ENCODE results near the gene RHOBTB3.
"Not testable (repeated sequence)": the region's sequence is repeated elsewhere in the genome, so short reads cannot be mapped to it uniquely, and the experiment has no call there.

The RHOBTB3 gene, protein sequence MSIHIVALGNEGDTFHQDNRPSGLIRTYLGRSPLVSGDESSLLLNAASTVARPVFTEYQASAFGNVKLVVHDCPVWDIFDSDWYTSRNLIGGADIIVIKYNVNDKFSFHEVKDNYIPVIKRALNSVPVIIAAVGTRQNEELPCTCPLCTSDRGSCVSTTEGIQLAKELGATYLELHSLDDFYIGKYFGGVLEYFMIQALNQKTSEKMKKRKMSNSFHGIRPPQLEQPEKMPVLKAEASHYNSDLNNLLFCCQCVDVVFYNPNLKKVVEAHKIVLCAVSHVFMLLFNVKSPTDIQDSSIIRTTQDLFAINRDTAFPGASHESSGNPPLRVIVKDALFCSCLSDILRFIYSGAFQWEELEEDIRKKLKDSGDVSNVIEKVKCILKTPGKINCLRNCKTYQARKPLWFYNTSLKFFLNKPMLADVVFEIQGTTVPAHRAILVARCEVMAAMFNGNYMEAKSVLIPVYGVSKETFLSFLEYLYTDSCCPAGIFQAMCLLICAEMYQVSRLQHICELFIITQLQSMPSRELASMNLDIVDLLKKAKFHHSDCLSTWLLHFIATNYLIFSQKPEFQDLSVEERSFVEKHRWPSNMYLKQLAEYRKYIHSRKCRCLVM

DNA sequence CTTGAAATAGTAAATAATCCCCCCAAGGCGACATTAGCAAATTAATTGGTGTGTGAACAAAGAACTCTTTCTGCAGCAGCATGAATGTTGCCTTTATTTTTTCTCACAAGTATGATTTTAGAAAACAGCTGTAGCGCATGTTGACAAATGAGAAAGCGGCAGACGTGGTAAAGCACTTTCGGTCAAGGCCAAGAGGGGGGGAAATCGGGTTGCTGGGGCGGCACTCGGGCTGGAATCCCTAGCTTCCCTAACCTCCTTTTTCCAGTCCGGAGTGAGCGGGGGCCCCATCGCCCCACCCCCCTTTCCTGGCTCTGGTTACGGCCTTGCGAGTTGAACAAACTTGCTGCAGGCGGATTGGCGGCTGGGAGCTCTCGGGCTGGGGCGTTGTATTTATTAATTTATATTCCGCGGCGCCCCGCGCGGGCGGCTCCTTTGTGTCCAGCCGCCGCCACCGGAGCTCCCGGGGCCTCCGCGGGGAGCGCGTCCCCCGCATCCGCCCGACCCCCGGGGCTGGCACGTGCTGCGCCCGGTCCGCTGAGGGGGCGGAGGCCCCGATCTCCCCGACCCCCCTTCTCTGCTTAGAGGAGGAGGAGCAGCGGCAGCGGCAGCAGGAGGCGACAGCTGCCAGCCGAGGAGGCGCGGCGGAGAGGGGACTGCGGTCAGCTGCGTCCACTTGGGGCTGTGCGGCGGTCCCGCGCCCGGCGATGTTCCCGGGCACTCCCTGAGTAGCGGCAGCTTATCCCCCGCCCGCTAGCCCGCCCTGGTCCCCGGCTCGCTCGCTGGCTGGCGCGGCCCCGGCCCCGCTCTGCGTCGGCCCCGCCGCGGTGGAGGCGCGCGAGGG is at the start of gene RHOBTB3:
TSS of gene RHOBTB3 (plus strand) at position 607 of the 841 bp plus-strand sequence. CDS start 347 bp downstream, outside the sequence.
- peak; percentile 94 for DNase-seq

- no peak for DNase-seq
Observed at GRCh38 chr5:95682891-95683290, 48.2 kb upstream of the RHOBTB3 start, which contains the start of gene SPATA9. TSS of gene SPATA9 (minus strand) at chr5:95682991. CDS start at chr5:95682854, 137 bp downstream.

- no peak for DNase-seq
Observed at GRCh38 chr5:95684361-95684760, 46.8 kb upstream of the RHOBTB3 start.

- peak; percentile 50 for DNase-seq
Observed at GRCh38 chr5:95686651-95687050, 44.5 kb upstream of the RHOBTB3 start.

DNA sequence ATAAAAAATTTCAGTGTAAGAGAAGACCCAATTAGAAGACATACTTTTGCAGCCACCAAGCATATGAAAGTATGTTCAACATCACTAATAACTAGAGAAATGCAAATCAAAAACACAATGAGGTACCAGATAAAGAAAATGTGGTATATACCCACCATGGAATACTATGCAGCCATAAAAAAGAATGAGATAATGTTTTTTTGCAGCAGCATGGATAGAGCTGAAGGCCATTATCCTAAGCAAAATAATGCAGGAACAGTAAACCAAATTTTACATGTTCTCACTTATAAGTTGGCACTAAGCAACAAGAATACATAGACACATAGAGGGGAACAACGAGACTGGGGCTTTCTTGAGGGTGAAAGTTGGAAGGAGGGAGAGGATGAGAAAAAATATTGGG is 41.5 kb upstream of the RHOBTB3 start:
- no peak for DNase-seq

DNA sequence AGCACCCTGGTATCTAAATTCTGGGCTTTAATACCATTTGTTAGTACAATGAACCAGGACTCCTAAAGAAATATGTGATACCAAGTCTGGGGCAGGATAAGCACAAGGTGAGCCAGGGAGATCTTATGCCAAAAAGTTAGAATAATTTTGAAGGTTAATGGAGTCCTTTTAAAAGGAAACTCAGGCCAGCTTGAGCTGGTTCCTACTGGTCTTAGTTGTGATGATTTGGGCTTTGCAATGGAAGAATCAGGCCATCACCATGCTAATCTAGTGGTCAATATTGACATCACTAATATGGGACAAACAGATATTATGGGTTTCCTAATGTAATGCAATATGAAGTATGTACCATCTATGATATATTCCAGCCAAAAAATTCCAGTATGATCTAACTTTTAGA is 40.8 kb upstream of the RHOBTB3 start:
- no peak for DNase-seq

DNA sequence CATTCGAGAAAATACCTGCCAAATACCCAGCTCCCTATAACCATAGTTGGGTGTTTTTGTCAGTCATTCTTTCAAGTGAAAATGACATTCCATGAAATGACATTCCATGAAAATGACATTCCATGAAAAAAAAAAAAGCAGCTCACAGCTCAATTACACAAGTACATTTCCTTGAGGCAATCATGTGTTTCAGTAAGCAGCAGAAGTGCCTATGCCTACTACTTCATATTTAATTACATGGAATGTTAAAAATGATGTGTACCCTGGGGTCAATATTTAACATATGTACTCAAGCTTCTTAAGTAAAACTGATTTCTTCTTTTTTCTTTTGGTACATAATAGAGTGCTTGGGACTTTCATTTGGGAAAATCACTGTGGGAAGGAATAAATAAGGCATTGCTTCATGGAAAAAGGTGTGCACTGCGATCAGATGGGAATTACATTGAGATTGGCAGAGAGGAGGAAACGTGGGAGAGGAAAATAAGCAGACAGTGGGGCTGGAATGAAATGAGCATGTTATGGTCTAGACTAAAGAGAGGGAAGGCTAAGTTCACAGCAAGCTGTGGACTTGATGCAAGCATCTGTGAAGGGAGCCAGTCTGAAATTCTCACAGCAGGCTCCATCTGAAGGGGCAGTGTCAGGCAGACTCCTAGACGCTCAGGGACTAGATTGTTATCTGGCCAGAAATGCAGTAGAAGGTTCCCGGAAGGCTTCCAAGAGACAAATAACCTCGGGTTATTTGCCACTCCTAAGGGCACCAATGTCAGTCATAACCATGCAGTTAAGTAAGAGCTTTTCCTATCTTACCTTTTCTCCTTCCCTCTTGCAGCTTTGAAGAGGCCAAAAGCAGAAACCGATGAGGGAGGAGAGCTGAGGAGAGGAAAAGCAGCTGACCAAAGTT is 33.1 kb upstream of the RHOBTB3 start:
- no peak for DNase-seq

- DNase-seq = no peak
Observed at GRCh38 chr5:95699337-95699736, 31.8 kb upstream of the RHOBTB3 start.

- DNase-seq = no peak
Observed at GRCh38 chr5:95701074-95701473, 30.1 kb upstream of the RHOBTB3 start.

DNA sequence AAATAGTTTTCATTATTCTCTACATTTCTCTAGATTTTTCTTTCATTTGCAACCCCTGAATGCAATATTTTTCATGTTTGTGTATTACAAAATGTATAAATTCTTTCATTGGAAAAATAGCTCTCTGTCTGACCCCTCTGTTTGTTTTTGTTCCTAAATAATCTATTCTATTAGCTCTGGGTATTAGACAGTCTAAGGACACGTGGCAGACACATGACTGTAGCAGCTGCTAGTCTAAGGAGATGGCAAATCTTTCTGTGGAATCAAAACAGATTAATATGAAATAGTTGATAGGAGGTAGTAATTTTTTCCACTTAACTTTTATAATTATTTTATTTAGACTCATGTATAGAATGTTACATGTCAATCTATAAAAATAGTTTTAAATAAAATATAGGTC is 27.0 kb upstream of the RHOBTB3 start:
- no peak for DNase-seq

GRCh38 chr5:95706196-95706595 is 24.9 kb upstream of the RHOBTB3 start:
- not testable (repeated sequence) for DNase-seq

DNA sequence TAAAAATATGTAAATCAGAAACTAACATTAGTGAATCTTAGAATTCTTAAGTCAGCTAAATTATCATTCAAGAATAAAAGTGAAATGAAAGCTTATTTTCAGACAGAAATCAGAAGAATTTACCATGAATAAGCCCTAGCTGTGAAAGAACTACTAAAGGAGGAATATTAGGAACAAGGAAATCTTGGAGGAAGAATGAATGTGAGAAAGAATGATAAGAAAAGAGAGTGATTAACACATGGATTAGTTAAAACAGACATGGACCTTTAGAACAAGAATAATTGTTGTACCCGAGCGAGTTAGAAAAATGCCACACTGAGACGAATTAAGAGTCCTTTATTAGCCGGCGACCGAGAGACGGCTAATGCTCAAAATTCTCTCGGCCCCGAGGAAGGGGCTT is 24.1 kb upstream of the RHOBTB3 start:
- no peak for DNase-seq

GRCh38 chr5:95707534-95708188 is 23.5 kb upstream of the RHOBTB3 start:
- not testable (repeated sequence) for DNase-seq

DNA sequence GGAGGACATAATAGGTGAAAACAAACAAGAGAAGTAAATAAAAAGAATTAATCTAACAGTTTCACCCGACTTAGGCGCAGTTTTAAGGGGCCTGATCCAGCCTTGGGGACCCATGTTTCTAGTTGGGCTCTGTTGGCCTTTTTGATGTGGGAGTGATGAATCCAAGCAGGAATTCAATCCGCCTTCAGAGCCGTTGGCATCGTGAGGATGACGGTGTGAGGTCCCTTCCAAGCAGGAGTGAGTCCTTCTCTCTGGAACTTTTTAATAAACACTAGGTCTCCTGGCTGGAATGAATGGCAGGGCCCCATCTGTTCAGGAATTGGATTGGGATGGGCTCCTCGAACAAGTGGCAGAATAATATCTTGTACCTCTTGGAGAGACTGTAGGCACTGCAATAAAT is 22.3 kb upstream of the RHOBTB3 start:
- no peak for DNase-seq

DNA sequence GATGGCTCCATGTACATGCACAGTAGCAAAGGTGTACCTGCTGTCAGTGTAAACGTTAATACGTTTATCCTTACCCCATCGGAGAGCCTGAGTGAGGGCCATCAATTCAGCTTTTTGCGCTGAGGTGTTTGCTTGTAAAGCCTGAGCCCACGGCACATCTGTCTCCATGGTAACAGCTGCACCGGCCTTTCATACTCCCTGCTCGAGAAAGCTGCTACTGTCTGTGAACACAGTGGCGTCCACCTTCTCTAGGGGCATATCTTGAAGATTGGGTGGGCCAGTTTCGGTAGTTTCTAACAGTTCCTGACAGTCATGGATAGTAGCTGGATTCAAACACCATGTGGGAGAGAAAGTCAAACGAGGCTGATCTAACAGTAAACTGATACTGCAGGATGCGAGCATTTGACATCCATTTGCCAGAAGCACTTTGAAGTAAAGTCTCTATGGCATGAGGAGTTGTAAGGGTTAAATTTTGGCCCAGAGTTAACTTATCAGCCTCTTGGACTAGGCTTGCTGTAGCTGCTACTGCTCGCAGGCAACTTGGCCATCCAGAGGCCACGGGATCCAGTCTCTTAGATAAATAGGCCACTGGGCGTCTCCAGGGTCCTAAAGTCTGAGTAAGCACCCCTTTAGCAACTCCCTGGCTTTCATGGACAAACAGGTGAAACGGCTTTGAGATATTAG is 21.0 kb upstream of the RHOBTB3 start:
- no peak for DNase-seq

DNA sequence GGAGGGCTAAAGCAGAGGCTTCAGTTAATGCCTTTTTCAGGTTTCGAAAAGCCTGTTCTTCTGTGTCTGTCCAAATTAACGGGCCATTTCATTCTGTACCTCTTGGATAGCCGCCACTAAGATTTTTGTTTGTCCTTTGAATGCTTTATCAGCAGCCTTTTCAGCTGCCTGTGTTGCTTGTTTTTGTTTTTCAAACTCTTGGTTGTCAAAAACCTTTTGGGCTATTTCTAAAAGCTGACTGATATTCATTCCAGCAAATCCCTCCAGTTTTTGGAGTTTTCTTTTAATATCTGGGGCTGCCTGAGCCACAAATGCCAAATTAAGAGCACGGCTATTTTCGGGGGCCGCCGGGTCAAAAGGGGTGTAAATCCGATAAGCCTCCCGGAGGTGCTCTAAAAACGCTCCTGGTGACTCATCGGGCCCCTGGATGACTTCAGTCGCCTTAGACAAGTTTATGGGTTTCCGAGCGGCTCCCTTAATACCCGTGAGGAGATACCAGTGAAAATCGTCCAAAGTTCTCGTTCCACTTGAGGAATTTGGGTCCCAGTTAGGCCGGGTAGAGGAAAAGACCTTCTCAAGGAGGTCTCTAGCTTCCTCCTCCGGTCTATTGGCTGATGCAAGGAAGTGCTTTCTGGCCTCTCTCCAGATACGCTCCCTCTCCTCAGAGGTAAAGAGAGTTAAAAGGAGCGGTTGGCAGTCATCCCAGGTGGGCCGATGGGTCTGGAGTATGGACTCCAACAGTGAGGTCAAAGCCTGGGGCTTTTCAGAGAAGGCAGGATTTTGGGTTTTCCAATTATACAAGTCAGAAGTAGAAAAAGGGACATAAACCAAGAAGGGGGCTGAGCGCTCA is 20.3 kb upstream of the RHOBTB3 start:
- DNase-seq = not testable (repeated sequence)

DNA sequence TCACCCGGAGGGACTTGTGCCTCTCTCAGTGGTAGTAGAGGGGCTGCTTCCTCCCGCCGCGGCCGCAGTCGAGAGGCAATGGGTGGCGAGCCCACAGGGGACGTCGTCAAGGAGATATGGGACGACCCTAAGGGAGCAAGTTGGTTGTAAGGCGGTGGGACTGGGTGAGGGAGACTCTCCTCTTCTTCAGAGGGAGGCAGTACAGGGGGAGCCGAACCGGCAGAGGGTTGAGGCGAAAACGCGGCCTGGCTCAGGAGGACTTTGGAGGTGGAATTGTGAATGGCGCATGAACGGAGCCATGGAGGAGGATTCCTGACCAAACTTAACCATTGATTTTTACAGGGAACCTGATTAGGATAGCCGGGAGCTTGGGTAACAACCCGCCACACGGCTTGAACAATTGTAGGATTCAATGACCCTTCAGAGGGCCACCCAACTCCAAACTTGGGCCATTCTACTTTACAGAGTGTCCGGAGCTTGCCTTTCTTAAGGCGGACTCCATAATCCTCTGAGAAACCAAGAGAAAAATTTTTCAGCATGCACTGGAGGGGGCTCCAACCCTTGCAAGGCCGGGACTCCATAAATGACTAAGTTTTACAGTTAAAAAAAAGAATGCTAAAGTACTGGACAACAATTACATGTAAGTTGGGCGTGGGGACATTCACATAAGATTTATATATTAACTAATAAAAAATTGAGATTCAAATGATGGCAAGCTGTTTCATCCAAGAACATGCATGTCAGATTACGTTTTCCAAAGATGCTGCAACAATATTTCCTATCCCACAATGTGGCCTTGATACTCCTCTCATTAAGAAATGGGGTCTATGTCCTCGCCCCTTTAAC is 19.4 kb upstream of the RHOBTB3 start:
- DNase-seq = no peak

DNA sequence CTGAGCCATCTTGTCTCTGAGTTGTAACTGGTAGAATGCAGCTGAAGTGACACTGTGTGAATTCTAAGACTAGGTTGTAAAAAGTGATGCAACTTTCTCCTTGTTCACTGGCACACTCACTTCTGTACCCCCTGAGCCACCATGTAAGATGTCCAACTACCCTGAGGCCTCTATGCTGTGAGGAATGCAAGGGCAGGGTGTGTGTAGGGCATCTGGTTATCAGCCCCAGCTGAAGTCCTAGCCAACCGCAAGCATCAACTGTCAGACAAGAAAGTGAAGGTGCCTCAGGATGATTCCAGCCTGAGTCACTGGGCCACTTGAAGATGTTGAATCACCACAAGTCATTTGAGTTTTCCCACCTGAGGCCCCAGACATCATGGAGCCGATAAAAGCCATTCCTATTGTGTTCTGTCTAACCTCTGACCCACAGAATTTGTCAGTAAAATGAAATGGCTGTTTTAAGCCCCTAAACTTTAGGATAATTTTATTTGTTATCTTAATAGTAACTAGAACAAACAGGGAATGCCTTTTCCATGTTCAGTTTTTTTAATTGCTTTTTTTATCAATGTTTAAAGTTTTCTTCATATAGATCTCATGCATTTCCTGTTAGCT is 18.7 kb upstream of the RHOBTB3 start:
- peak; percentile 85 for DNase-seq

- not testable (repeated sequence) for DNase-seq
Observed at GRCh38 chr5:95713246-95713645, 17.9 kb upstream of the RHOBTB3 start.

Data from fibroblast of upper back skin (primary cell).